Peyer's patch (tissue), 4 donors: ENCODE results near the gene DNAJB8.

ENCODE experiments used
- CTCF ChIP-seq, 6 experiments: fragments of 450-650 bp in 4 of 6; fragments of 200-600 bp in 2 of 6; sonication (generic) in 1 of 6; IDR thresholded peaks; one replicate each; pipeline ENCODE4 v1.5.1; 2017 to 2019; ENCODE audit warnings: antibody characterized with exemption in 6 of 6, mild to moderate bottlenecking in 3 of 6, moderate library complexity in 1 of 6
- POLR2A ChIP-seq, 2 donors: fragments of 450-650 bp; IDR thresholded peaks; one replicate each; pipeline ENCODE4 v1.5.1; 2017; ENCODE audit warnings: antibody characterized with exemption in 2 of 2, mild to moderate bottlenecking in 2 of 2, moderate library complexity in 2 of 2

DNA sequence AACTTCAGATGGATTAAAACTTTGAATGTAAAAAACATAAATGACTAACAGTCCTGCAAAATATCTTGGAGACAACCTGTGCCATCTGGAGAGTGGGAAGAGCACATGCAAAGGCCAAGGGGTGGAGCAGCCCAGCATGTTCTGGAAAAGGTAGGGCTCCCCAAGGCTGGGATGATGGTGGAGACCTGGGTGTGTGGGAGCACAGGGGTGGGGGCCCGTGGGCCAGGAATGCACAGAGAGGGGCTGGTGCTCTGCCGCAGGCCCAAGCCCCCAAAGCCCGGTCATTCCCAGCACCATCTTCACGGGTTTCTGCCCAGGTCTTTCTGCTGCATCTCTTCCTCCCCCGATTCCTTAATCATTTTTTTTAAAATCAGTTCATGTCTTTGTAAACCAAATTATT is 36.0 kb upstream of the DNAJB8 start:
- TF ChIP-seq POLR2A (IDR thresholded peaks at IDR 0.05) (no peak), CTCF (IDR thresholded peaks at IDR 0.05) (no peak)
